DMS79 treated with DMSO at 0.1 percent for 48 hours (cell line): Measurements from ENCODE around the gene NTN4.
A peak's percentile ranks its signal among the peaks of the same experiment; 100 is the strongest.
"Not testable (repeated sequence)": the region's sequence is repeated elsewhere in the genome, so short reads cannot be mapped to it uniquely, and the experiment has no call there.

Experiments used
- DNase-seq: peaks from one replicate; lab custom pipeline; 2025; lab: John Stamatoyannopoulos, UW

NTN4 gene

GRCh38 chr12:95623554-95624170 is 166.9 kb downstream of the NTN4 start:
- DNase-seq: no peak

DNA sequence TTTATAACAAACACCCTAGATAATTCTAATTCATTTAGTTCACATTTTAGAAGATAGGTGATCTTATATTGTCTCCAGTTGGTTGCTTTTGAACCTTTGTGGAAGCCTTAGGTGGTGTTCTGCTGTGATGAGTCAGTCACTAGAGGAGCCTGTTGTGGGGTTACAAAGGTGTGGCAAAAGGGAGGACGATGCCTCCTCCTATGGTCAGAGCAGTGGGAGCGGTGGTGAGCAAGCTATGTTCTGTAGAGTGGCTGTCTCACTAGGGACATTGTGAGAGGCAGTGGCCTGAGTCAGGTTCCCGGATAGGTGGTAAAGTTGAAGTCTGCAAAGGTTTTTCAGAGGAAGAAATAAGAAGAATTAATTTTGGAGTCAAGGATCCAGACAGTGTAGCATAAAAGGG is 167.7 kb downstream of the NTN4 start:
- no peak for DNase-seq

GRCh38 chr12:95621725-95622124 is 168.8 kb downstream of the NTN4 start:
- no peak for DNase-seq

GRCh38 chr12:95620171-95620570 is 170.4 kb downstream of the NTN4 start:
- DNase-seq: no peak

DNA sequence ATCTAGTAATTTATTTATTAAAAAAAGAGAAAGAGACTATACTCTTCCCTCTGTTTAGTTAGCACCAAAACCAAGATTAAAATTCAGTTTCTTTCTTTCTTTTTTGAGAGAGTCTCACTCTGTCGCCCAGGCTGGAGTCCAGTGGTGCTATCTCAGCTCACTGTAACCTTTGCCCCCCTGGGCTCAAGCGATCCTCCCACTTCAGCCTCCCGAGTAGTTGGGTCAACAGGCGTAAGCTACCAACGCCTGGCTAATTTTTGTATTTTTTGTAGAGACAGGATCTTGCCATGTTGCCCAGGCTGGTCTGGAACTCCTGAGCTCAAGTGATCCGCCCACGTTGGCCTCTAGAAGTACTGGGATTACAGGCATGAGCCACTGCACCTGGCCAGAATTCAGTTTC is 174.1 kb downstream of the NTN4 start:
- DNase-seq: not testable (repeated sequence)

- DNase-seq: no peak
These were observed 174.8 kb downstream of the NTN4 start for GRCh38 chr12:95615749-95616148.

DNA sequence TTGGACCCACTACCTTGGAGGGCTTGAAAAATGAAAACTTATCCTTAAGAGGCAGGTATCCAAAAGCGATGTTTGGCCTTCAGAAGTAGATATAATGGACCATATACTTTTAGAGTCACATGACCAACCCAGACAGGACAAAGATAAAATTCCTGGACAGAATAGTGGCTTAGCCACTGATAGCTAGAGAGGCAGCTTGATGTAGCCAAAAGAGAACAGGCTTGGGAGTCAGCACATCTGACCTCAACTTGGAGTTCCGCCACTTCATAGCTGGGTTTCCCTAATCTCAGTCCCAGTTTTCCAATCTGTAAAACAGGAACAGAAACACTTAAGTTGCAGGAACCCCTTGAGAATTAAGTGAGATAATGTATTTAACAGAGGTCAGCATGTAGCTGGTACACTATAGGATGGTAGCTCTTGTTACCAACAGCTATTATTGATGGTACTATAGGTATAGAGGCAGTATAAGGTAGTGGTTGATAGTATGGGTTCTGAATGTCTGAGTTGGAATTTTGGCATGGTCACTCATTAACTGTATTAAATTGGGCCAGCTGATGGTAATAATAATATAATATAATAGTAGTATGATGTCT is 176.1 kb downstream of the NTN4 start:
- no peak for DNase-seq

- DNase-seq: no peak
These were observed 177.5 kb downstream of the NTN4 start for GRCh38 chr12:95613021-95613420.

DNA sequence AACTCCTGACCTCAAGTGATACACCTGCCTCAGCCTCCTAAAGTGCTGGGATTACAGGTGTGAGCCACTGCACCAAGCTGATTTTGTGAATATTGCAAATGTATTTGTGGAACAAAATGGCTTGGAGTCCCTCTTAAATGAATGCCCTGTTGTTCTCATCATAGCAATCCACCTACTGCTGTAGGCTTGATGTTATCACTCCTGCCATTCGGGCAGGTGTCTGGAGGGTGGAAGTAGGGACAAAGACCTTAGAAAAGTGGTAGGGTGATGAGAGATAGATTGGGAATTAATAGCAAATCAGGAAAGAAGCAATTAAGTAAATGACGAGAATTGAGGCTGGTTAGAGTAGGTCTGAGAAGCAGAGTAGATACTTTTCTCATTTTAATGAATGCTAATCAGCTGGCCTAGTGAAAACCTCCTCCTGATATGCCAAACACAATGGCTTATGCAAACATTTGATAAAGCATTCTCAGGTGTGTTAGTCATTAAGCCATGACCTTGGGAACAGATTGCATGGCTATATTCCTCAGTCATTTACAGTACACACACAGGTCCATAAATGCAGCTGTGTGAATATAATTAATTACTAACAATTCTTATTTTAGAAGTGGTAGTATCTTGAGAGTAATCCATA is 178.8 kb downstream of the NTN4 start:
- peak; percentile 35 for DNase-seq

DNA sequence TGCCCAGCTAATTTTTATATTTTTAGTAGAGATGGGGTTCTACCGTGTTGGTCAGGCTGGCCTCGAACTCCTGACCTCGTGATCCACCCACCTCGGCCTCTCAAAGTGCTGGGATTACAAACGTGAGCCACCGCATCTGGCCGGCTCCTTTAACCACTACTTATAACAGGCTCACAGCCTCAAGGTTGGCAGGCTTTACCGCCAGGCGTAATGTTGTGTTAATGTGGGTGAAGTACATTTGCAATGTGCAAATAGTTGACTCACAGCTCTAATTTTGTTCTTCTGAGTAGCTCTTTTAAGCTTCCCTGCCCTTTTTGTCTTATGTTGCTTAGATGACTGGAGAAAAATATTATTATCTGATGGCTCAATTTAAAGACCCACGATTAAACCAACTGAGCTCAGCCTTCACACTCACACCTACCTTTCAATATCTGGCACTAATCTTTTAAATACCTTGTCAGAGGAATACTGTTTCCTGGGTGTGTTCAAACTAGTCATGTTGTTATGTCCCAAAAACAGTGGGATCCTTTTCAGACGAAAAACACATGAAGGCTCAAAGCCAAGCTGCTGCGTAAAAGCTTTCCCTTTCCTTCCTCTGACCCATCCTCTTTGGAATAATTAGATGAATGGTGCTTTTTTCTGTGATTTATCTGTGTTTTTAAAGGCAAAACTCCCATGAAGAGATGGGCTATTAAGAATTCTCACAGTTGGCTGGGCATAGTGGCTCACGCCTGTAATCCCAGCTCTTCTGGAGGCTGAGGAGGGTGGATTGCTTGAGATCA is 182.1 kb downstream of the NTN4 start:
- no peak for DNase-seq
